ENCODE results near the gene OTX2. TPM values are rescaled to one million over a fixed set of nuclear protein-coding genes. Genes with fewer than 3 reads are reported as not detected.

OTX2 gene
- total RNA-seq, 1 experiment from 2014 or later: not detected

GRCh38 chr14:56826214-56826613, 15.9 kb upstream of the OTX2 start:
- Histone ChIP-seq H3K9me2 (ENCODE audit: insufficient read depth) (no peaks in the 10 kb centered on the region), H3K27ac (ENCODE audit: low read depth, low read length) (no peak overlapping the region), H3K9ac (ENCODE audit: low read length) (no peak overlapping the region), H3K4me2 (ENCODE audit: low read length) (no peak overlapping the region), H3K9me3 (ENCODE audit: control insufficient read depth in 1 of 2, insufficient read depth in 1 of 2, low read depth in 1 of 2, low read length in 2 of 2) (no peaks in the 10 kb centered on the region), H3K27me3 (ENCODE audit: insufficient read depth, low read length) (peaks cover 41% of the 10 kb centered on the region), H3K4me3 (replicated peaks in 1 of 2; ENCODE audit: low read depth in 1 of 2, low read length in 2 of 2) (no peak overlapping the region), H3K4me1 (ENCODE audit: control insufficient read depth in 1 of 2, insufficient read depth in 2 of 2, low read length in 2 of 2) (no peaks in the 10 kb centered on the region), H2AFZ (ENCODE audit: low read depth, low read length, poor library complexity, severe bottlenecking) (no peak overlapping the region), H3K36me3 (ENCODE audit: control insufficient read depth in 1 of 2, insufficient read depth in 2 of 2, low read length in 2 of 2) (no peaks in the 10 kb centered on the region), H3K79me2 (ENCODE audit: insufficient read depth, low read length) (no peaks in the 10 kb centered on the region), H4K20me1 (ENCODE audit: insufficient read depth) (no peaks in the 10 kb centered on the region)
- ChIA-PET POLR2A (no interaction called here), CTCF (no interaction called here), RAD21 (ENCODE audit: low non-redundant PET in 1 of 2, low total read pairs in 2 of 2, uncharacterized antibody in 2 of 2, unreplicated experiment in 2 of 2) (no interaction called here)
- intact Hi-C loops (cut with micrococcal nuclease): no loop called here
- BruUV-seq (replicated peaks): no TSS peak
- no peak for ATAC-seq
- no peak for DNase-seq (ENCODE audit: low read depth, low spot score)
- TF ChIP-seq RAD21 (IDR thresholded peaks at IDR 0.05; ENCODE audit: low read depth) (no peak), FOSL1 (IDR thresholded peaks at IDR 0.05; ENCODE audit: low read depth) (no peak), EZH2phosphoT487 (IDR thresholded peaks at IDR 0.05; ENCODE audit: borderline replicate concordance) (no peak), TCF7L2 (IDR thresholded peaks at IDR 0.05; ENCODE audit: borderline replicate concordance, extremely low read depth, insufficient read depth, insufficient read length) (no peak), POLR2AphosphoS5 (IDR thresholded peaks at IDR 0.05; ENCODE audit: low read depth, low read length) (no peak), SRF (IDR thresholded peaks at IDR 0.05; ENCODE audit: low read depth) (no peak), CBX3 (IDR thresholded peaks at IDR 0.05; ENCODE audit: low read depth) (no peak), JUND (IDR thresholded peaks at IDR 0.05) (no peak)

GRCh38 chr14:56821805-56822610, 11.7 kb upstream of the OTX2 start:
- H2AFZ ChIP-seq (ENCODE audit: low read depth, low read length, poor library complexity, severe bottlenecking): no peak overlapping the region
- no peaks in the 10 kb centered on the region for H3K79me2 ChIP-seq (ENCODE audit: insufficient read depth, low read length)
- ATAC-seq (no peak), DNase-seq (ENCODE audit: low read depth, low spot score) (no peak)
- no peaks in the 10 kb centered on the region for H3K9me2 ChIP-seq (ENCODE audit: insufficient read depth)
- H3K27me3 ChIP-seq (ENCODE audit: insufficient read depth, low read length): peaks cover 66% of the 10 kb centered on the region
- RAD21 ChIA-PET (ENCODE audit: low non-redundant PET in 1 of 2, low total read pairs in 2 of 2, uncharacterized antibody in 2 of 2, unreplicated experiment in 2 of 2): no interaction called here
- H4K20me1 ChIP-seq (ENCODE audit: insufficient read depth): no peaks in the 10 kb centered on the region
- H3K9ac ChIP-seq (ENCODE audit: low read length): no peak overlapping the region
- H3K4me2 ChIP-seq (ENCODE audit: low read length): no peak overlapping the region
- no TSS peak for BruUV-seq (replicated peaks)
- CTCF ChIA-PET: no interaction called here
- no peak overlapping the region for H3K4me3 ChIP-seq (replicated peaks in 1 of 2; ENCODE audit: low read depth in 1 of 2, low read length in 2 of 2)
- H3K9me3 ChIP-seq (ENCODE audit: control insufficient read depth in 1 of 2, insufficient read depth in 1 of 2, low read depth in 1 of 2, low read length in 2 of 2): no peaks in the 10 kb centered on the region
- H3K4me1 ChIP-seq (ENCODE audit: control insufficient read depth in 1 of 2, insufficient read depth in 2 of 2, low read length in 2 of 2): no peaks in the 10 kb centered on the region
- POLR2A ChIA-PET: no interaction called here
- no peak overlapping the region for H3K27ac ChIP-seq (ENCODE audit: low read depth, low read length)
- no peaks in the 10 kb centered on the region for H3K36me3 ChIP-seq (ENCODE audit: control insufficient read depth in 1 of 2, insufficient read depth in 2 of 2, low read length in 2 of 2)
- intact Hi-C loops (cut with micrococcal nuclease): no loop called here
- TF ChIP-seq ZFX (IDR thresholded peaks at IDR 0.05) (no peak), FOSL1 (IDR thresholded peaks at IDR 0.05; ENCODE audit: low read depth) (no peak), RAD21 (IDR thresholded peaks at IDR 0.05; ENCODE audit: low read depth) (no peak), ELF1 (IDR thresholded peaks at IDR 0.05; ENCODE audit: borderline replicate concordance, low read depth) (no peak), SP1 (IDR thresholded peaks at IDR 0.05; ENCODE audit: low read depth) (no peak), SIN3A (IDR thresholded peaks at IDR 0.05; ENCODE audit: low read depth) (no peak)
- TF ChIP-seq, protein P1, sequence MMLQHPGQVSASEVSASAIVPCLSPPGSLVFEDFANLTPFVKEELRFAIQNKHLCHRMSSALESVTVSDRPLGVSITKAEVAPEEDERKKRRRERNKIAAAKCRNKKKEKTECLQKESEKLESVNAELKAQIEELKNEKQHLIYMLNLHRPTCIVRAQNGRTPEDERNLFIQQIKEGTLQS (IDR thresholded peaks at IDR 0.05): no peak
- TF ChIP-seq, protein P2, sequence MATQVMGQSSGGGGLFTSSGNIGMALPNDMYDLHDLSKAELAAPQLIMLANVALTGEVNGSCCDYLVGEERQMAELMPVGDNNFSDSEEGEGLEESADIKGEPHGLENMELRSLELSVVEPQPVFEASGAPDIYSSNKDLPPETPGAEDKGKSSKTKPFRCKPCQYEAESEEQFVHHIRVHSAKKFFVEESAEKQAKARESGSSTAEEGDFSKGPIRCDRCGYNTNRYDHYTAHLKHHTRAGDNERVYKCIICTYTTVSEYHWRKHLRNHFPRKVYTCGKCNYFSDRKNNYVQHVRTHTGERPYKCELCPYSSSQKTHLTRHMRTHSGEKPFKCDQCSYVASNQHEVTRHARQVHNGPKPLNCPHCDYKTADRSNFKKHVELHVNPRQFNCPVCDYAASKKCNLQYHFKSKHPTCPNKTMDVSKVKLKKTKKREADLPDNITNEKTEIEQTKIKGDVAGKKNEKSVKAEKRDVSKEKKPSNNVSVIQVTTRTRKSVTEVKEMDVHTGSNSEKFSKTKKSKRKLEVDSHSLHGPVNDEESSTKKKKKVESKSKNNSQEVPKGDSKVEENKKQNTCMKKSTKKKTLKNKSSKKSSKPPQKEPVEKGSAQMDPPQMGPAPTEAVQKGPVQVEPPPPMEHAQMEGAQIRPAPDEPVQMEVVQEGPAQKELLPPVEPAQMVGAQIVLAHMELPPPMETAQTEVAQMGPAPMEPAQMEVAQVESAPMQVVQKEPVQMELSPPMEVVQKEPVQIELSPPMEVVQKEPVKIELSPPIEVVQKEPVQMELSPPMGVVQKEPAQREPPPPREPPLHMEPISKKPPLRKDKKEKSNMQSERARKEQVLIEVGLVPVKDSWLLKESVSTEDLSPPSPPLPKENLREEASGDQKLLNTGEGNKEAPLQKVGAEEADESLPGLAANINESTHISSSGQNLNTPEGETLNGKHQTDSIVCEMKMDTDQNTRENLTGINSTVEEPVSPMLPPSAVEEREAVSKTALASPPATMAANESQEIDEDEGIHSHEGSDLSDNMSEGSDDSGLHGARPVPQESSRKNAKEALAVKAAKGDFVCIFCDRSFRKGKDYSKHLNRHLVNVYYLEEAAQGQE (IDR thresholded peaks at IDR 0.05; ENCODE audit: low read depth): no peak
- TF ChIP-seq, protein P3, sequence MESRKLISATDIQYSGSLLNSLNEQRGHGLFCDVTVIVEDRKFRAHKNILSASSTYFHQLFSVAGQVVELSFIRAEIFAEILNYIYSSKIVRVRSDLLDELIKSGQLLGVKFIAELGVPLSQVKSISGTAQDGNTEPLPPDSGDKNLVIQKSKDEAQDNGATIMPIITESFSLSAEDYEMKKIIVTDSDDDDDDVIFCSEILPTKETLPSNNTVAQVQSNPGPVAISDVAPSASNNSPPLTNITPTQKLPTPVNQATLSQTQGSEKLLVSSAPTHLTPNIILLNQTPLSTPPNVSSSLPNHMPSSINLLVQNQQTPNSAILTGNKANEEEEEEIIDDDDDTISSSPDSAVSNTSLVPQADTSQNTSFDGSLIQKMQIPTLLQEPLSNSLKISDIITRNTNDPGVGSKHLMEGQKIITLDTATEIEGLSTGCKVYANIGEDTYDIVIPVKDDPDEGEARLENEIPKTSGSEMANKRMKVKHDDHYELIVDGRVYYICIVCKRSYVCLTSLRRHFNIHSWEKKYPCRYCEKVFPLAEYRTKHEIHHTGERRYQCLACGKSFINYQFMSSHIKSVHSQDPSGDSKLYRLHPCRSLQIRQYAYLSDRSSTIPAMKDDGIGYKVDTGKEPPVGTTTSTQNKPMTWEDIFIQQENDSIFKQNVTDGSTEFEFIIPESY (IDR thresholded peaks at IDR 0.05; ENCODE audit: extremely low read depth, insufficient replicate concordance, low read length): no peak
